ENCODE measurements around the gene COL6A2. TPM values are rescaled to one million over a fixed set of nuclear protein-coding genes. Genes with fewer than 3 reads are reported as not detected.

The COL6A2 gene
- polyA plus RNA-seq, 2 of the 4 experiments (the other 2 are of a cell fraction), result 2.3 to 13.1 TPM

GRCh38 chr21:46049890-46050667 is 47.8 kb upstream of the COL6A2 start:
- Histone ChIP-seq H3K4me1 (peaks cover 5% of the 10 kb centered on the region; the same call in 1 of the 3 replicates), H3K27ac (no peak overlapping the region), H3K4me2 (no peak overlapping the region), H3K9me3 (no peaks in the 10 kb centered on the region), H3K4me3 (no peak overlapping the region)
- WGBS (ENCODE audit: missing lambda C conversion rate), result 80% methylated on average over 6 of the region's 33 CpGs
- TF ChIP-seq HDAC2 (IDR thresholded peaks at IDR 0.05) (no peak), MYC (IDR thresholded peaks at IDR 0.05; ENCODE audit: borderline replicate concordance, low read length) (no peak), EP300 (IDR thresholded peaks at IDR 0.05) (no peak), KDM1A (IDR thresholded peaks at IDR 0.05; ENCODE audit: low read depth) (no peak), PBX3 (IDR thresholded peaks at IDR 0.05) (no peak)
- POLR2A ChIA-PET, result no interaction called here
- ATAC-seq (no peak), DNase-seq (ENCODE audit: low read depth in 1 of 2, low spot score in 1 of 2) (no peak), FAIRE-seq (no peak)
- CTCF ChIA-PET, result interaction anchor here (1.2 kb wide), 1 partner anchor 25 kb away, joined by 4 read pairs; no protein-coding TSS in a partner anchor

GRCh38 chr21:46050668-46051378 is 47.1 kb upstream of the COL6A2 start:
- H3K4me1 ChIP-seq, result peaks cover 5% of the 10 kb centered on the region; the same call in 1 of the 3 replicates
- no peak for ATAC-seq
- 56% methylated on average over 11 of the region's 22 CpGs for WGBS (ENCODE audit: missing lambda C conversion rate)
- CTCF ChIA-PET, result interaction anchor here (0.8 kb wide), 1 partner anchor 8 kb away, joined by 3 read pairs; no protein-coding TSS in a partner anchor
- H3K27ac ChIP-seq, result no peak overlapping the region
- FAIRE-seq, result no peak
- POLR2A ChIA-PET, result no interaction called here
- no peaks in the 10 kb centered on the region for H3K9me3 ChIP-seq
- DNase-seq (ENCODE audit: low read depth in 1 of 2, low spot score in 1 of 2), result no peak
- H3K4me3 ChIP-seq, result no peak overlapping the region
- TF ChIP-seq RARB (CRISPR knock-in tag; IDR thresholded peaks at IDR 0.05), result no peak
- TF ChIP-seq FOXS1 (CRISPR knock-in tag; IDR thresholded peaks at IDR 0.05), result no peak
- no peak for TF ChIP-seq RNF2 (IDR thresholded peaks at IDR 0.05; ENCODE audit: borderline replicate concordance, low read depth)
- no peak for TF ChIP-seq NR3C1 (IDR thresholded peaks at IDR 0.05)
- TF ChIP-seq NFE2L2 (conservative IDR thresholded peaks at IDR 0.05; ENCODE audit: low read length), result no peak
- TF ChIP-seq ELK1 (IDR thresholded peaks at IDR 0.05; ENCODE audit: low read depth, low read length), result no peak
- no peak for TF ChIP-seq REST (IDR thresholded peaks at IDR 0.05)
- no peak for TF ChIP-seq SMC3 (IDR thresholded peaks at IDR 0.05)
- TF ChIP-seq RAD21 (conservative IDR thresholded peaks at IDR 0.05 in 1 of 2, IDR thresholded peaks at IDR 0.05 in 1 of 2), result no peak
- TF ChIP-seq POLR2AphosphoS2 (conservative IDR thresholded peaks at IDR 0.05; ENCODE audit: low read length), result no peak
- no peak for TF ChIP-seq CHD4 (IDR thresholded peaks at IDR 0.05; ENCODE audit: borderline replicate concordance)
- no peak for TF ChIP-seq CTCF (IDR thresholded peaks at IDR 0.05)
- no peak for TF ChIP-seq MAX (IDR thresholded peaks at IDR 0.05)
- TF ChIP-seq CEBPB (IDR thresholded peaks at IDR 0.05), result no peak
- TF ChIP-seq EP300 (IDR thresholded peaks at IDR 0.05), result no peak
- TF ChIP-seq TFCP2L1 (CRISPR knock-in tag; IDR thresholded peaks at IDR 0.05), result no peak
- TF ChIP-seq RFX5 (IDR thresholded peaks at IDR 0.05), result no peak
- no peak for TF ChIP-seq MAFK (IDR thresholded peaks at IDR 0.05; ENCODE audit: partially characterized antibody)
- TF ChIP-seq HOXA7 (CRISPR knock-in tag; IDR thresholded peaks at IDR 0.05), result no peak
- TF ChIP-seq SREBF2 (IDR thresholded peaks at IDR 0.05), result no peak
- no peak overlapping the region for H3K4me2 ChIP-seq

Data from A549 (cell line).